HepG2 (cell line): ENCODE measurements around the gene SLC22A5. TPM values are rescaled to one million over a fixed set of nuclear protein-coding genes. Genes with fewer than 3 reads are reported as not detected.

ENCODE experiments used
- ATF4 ChIP-seq, 2 experiments: fragments of 450-650 bp in 1 of 2; sonication (generic) in 1 of 2; formaldehyde crosslinking; IDR thresholded peaks; 2 replicates each; pipeline versions ENCODE4 v1.5.0 to v1.8.0; 2020 to 2022; ENCODE audit warnings: mild to moderate bottlenecking in 1 of 2, missing genetic modification reagents in 1 of 2
- FOSL1 ChIP-seq: sonication (generic); formaldehyde crosslinking; IDR thresholded peaks from 2 replicates; pipeline ENCODE4 v1.9.0; 2021; ENCODE audit warnings: missing genetic modification reagents, borderline replicate concordance
- GABPA ChIP-seq, 2 experiments: IDR thresholded peaks; 2 replicates each; pipeline ENCODE4 v1.6.1; 2011 to 2016; ENCODE audit warnings: low read depth in 2 of 2, low read length in 1 of 2, missing biosample characterization in 1 of 2, missing genetic modification characterization in 1 of 2
- GFI1 ChIP-seq: sonication (generic); formaldehyde crosslinking; IDR thresholded peaks from 2 replicates; pipeline ENCODE4 v1.5.0; 2020; ENCODE audit warnings: missing genetic modification reagents, mild to moderate bottlenecking, borderline replicate concordance
- KDM5A ChIP-seq: fragments of 200-600 bp; sonication (generic); IDR thresholded peaks from 2 replicates; pipeline ENCODE4 v1.7.0; 2018; ENCODE audit warnings: antibody characterized with exemption, mild to moderate bottlenecking, low read length, borderline replicate concordance
- KLF12 ChIP-seq: sonication (generic); formaldehyde crosslinking; IDR thresholded peaks from 2 replicates; pipeline ENCODE4 v1.4.0; 2020; ENCODE audit warnings: missing genetic modification reagents, borderline replicate concordance
- KMT2A ChIP-seq: sonication (generic); formaldehyde crosslinking; IDR thresholded peaks from 2 replicates; pipeline ENCODE4 v1.4.0; 2020; ENCODE audit warnings: missing genetic modification reagents
- MBNL3 ChIP-seq: fragments of 250-450 bp; sonication (Bioruptor Pico); conservative IDR thresholded peaks from 2 replicates; pipeline ENCODE4 v1.8.0; 2022; ENCODE audit warnings: mild to moderate bottlenecking, inconsistent platforms
- MED13 ChIP-seq: sonication (generic); formaldehyde crosslinking; IDR thresholded peaks from 2 replicates; pipeline ENCODE4 v1.5.0; 2020; ENCODE audit warnings: missing genetic modification reagents
- MTA1 ChIP-seq: sonication (generic); formaldehyde crosslinking; IDR thresholded peaks from 2 replicates; pipeline ENCODE4 v1.4.0; 2020; ENCODE audit warnings: missing genetic modification reagents, mild to moderate bottlenecking, borderline replicate concordance
- NFKB2 ChIP-seq: sonication (generic); formaldehyde crosslinking; IDR thresholded peaks from 2 replicates; pipeline ENCODE4 v1.4.0; 2020; ENCODE audit warnings: missing genetic modification reagents, borderline replicate concordance
- RBM39 ChIP-seq: fragments of 200-400 bp; formaldehyde crosslinking; IDR thresholded peaks from one replicate; pipeline ENCODE4 v1.6.1; 2018; ENCODE audit warnings: antibody characterized with exemption, mild to moderate bottlenecking, low read depth, low read length; ENCODE audit not compliant: poor library complexity, severe bottlenecking
- SRSF1 ChIP-seq: fragments of 200-400 bp; formaldehyde crosslinking; optimal IDR thresholded peaks from 2 replicates; pipeline ENCODE3; 2017; ENCODE audit warnings: mild to moderate bottlenecking, low read depth, low read length, moderate library complexity
- ZFP41 ChIP-seq: sonication (generic); formaldehyde crosslinking; IDR thresholded peaks from 2 replicates; pipeline ENCODE4 v1.4.0; 2020; ENCODE audit warnings: mild to moderate bottlenecking, missing genetic modification reagents, borderline replicate concordance
- ZNF567 ChIP-seq: sonication (generic); formaldehyde crosslinking; IDR thresholded peaks from 2 replicates; pipeline ENCODE4 v1.8.1; 2023; ENCODE audit warnings: mild to moderate bottlenecking, missing genetic modification reagents, borderline replicate concordance
- ZNF776 ChIP-seq: sonication (generic); formaldehyde crosslinking; IDR thresholded peaks from 2 replicates; pipeline ENCODE4 v1.4.0; 2020; ENCODE audit warnings: mild to moderate bottlenecking, missing genetic modification reagents
- ZNF883 ChIP-seq: sonication (generic); formaldehyde crosslinking; IDR thresholded peaks from 2 replicates; pipeline ENCODE4 v1.5.1; 2020; ENCODE audit warnings: mild to moderate bottlenecking, missing genetic modification reagents; ENCODE audit errors: not compliant biosample characterization
- ZSCAN31 ChIP-seq: sonication (generic); formaldehyde crosslinking; IDR thresholded peaks from 2 replicates; pipeline ENCODE4 v1.5.0; 2020; ENCODE audit warnings: low read depth, mild to moderate bottlenecking, missing genetic modification reagents
- ZSCAN9 ChIP-seq: IDR thresholded peaks from 2 replicates; pipeline ENCODE4 v1.6.1; 2016; ENCODE audit warnings: borderline replicate concordance
- polyA plus RNA-seq, 8 experiments: library from polyadenylated mRNA; depleted of rRNA in 3 of 8; stranded (reverse) in 7 of 8; unstranded in 1 of 8; fragments of >200 nt; fragmentation: Illumina TruSeq in 4 of 8; extraction: Trizol in 4 of 8; gene quantifications; 2 replicates each; pipeline versions ENCODE4 v1.2.1 to v1.2.3, GENCODE V29; 2011 to 2016; ENCODE audit warnings: low read depth in 4 of 8, missing spikeins in 1 of 8, mixed read lengths in 1 of 8; ENCODE audit not compliant: insufficient read depth in 1 of 8
- total RNA-seq, 5 experiments: library from RNA; depleted of rRNA; stranded (reverse); fragments of >200 nt; fragmentation: Illumina TruSeq; extraction: Trizol; gene quantifications; 2 replicates each; pipeline ENCODE4 v1.2.3, GENCODE V29; 2016; ENCODE audit warnings: low read depth in 1 of 5
- TF ChIP-seq, protein P1 (sequence below): sonication (generic); formaldehyde crosslinking; IDR thresholded peaks from 2 replicates; pipeline ENCODE4 v1.4.0; 2020; ENCODE audit warnings: missing genetic modification reagents, borderline replicate concordance
- TF ChIP-seq, protein P2 (sequence below): sonication (generic); formaldehyde crosslinking; IDR thresholded peaks from 2 replicates; pipeline ENCODE4 v1.4.0; 2020; ENCODE audit warnings: mild to moderate bottlenecking, missing genetic modification reagents
- TF ChIP-seq, protein P3 (sequence below): sonication (generic); formaldehyde crosslinking; IDR thresholded peaks from 2 replicates; pipeline ENCODE4 v1.9.0; 2021; ENCODE audit warnings: missing genetic modification reagents, borderline replicate concordance
- TF ChIP-seq, protein P4 (sequence below): sonication (generic); formaldehyde crosslinking; IDR thresholded peaks from 2 replicates; pipeline ENCODE4 v1.5.0; 2020; ENCODE audit warnings: missing genetic modification reagents, mild to moderate bottlenecking, borderline replicate concordance

SLC22A5 gene
- total and polyA plus RNA-seq, 2 of the 13 experiments (the other 11 are each of a cell fraction or from before 2014, with no cell fraction given), result 7.1 to 15.1 TPM

- TF ChIP-seq GABPA (IDR thresholded peaks at IDR 0.05; ENCODE audit: low read depth, low read length) (no peak), GABPA (CRISPR knock-in tag; IDR thresholded peaks at IDR 0.05; ENCODE audit: low read depth) (no peak), RBM39 (no peak), FOSL1 (CRISPR knock-in tag) (no peak), ZNF883 (CRISPR knock-in tag) (no peak), MBNL3 (CRISPR knock-in tag) (no peak), SRSF1 (no peak), KLF12 (no peak), ZNF776 (CRISPR knock-in tag) (no peak), MTA1 (no peak), ZSCAN31 (no peak), NFKB2 (CRISPR knock-in tag) (no peak), KDM5A (no peak), GFI1 (CRISPR knock-in tag) (no peak), KMT2A (CRISPR knock-in tag) (no peak), ZSCAN9 (no peak), ZNF567 (CRISPR knock-in tag) (no peak), MED13 (no peak), ZFP41 (no peak), ATF4 (CRISPR knock-in tag; IDR thresholded peaks at IDR 0.05) (no peak)
- TF ChIP-seq, protein P1, sequence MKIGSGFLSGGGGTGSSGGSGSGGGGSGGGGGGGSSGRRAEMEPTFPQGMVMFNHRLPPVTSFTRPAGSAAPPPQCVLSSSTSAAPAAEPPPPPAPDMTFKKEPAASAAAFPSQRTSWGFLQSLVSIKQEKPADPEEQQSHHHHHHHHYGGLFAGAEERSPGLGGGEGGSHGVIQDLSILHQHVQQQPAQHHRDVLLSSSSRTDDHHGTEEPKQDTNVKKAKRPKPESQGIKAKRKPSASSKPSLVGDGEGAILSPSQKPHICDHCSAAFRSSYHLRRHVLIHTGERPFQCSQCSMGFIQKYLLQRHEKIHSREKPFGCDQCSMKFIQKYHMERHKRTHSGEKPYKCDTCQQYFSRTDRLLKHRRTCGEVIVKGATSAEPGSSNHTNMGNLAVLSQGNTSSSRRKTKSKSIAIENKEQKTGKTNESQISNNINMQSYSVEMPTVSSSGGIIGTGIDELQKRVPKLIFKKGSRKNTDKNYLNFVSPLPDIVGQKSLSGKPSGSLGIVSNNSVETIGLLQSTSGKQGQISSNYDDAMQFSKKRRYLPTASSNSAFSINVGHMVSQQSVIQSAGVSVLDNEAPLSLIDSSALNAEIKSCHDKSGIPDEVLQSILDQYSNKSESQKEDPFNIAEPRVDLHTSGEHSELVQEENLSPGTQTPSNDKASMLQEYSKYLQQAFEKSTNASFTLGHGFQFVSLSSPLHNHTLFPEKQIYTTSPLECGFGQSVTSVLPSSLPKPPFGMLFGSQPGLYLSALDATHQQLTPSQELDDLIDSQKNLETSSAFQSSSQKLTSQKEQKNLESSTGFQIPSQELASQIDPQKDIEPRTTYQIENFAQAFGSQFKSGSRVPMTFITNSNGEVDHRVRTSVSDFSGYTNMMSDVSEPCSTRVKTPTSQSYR (CRISPR knock-in tag), result peak; percentile 29; the same call in 1 of the 2 replicates
- TF ChIP-seq, protein P2, sequence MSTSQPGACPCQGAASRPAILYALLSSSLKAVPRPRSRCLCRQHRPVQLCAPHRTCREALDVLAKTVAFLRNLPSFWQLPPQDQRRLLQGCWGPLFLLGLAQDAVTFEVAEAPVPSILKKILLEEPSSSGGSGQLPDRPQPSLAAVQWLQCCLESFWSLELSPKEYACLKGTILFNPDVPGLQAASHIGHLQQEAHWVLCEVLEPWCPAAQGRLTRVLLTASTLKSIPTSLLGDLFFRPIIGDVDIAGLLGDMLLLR, result no peak
- TF ChIP-seq, protein P3, sequence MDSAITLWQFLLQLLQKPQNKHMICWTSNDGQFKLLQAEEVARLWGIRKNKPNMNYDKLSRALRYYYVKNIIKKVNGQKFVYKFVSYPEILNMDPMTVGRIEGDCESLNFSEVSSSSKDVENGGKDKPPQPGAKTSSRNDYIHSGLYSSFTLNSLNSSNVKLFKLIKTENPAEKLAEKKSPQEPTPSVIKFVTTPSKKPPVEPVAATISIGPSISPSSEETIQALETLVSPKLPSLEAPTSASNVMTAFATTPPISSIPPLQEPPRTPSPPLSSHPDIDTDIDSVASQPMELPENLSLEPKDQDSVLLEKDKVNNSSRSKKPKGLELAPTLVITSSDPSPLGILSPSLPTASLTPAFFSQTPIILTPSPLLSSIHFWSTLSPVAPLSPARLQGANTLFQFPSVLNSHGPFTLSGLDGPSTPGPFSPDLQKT, result no peak
- TF ChIP-seq, protein P4, sequence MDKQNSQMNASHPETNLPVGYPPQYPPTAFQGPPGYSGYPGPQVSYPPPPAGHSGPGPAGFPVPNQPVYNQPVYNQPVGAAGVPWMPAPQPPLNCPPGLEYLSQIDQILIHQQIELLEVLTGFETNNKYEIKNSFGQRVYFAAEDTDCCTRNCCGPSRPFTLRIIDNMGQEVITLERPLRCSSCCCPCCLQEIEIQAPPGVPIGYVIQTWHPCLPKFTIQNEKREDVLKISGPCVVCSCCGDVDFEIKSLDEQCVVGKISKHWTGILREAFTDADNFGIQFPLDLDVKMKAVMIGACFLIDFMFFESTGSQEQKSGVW (CRISPR knock-in tag), result no peak
These were observed 53.4 kb downstream of the SLC22A5 start (continued) for GRCh38 chr5:132422720-132423437.
